Measurements from ENCODE around the gene GLCE.
A peak's percentile ranks its signal among the peaks of the same experiment; 100 is the strongest.

Gene GLCE

GRCh38 chr15:69302929-69303328, 142.5 kb downstream of the GLCE start:
- TF ChIP-seq CTCF (IDR thresholded peaks at IDR 0.05; ENCODE audit: borderline replicate concordance, insufficient read depth, low read depth, low read length): no peak
- no peak overlapping the region for H3K4me3 ChIP-seq (ENCODE audit: low read depth, low read length)

- TF ChIP-seq CTCF (IDR thresholded peaks at IDR 0.05; ENCODE audit: borderline replicate concordance, insufficient read depth, low read depth, low read length): 0 out of 2 replicates have a peak, but pooled peaks have one; percentile 21
- H3K4me3 ChIP-seq (ENCODE audit: low read depth, low read length): no peak overlapping the region
Observed at GRCh38 chr15:69303337-69304181, 143.1 kb downstream of the GLCE start.

- no peak for TF ChIP-seq CTCF (IDR thresholded peaks at IDR 0.05; ENCODE audit: borderline replicate concordance, insufficient read depth, low read depth, low read length)
Observed at GRCh38 chr15:69304182-69304545, 143.7 kb downstream of the GLCE start.

GRCh38 chr15:69305204-69305931, 144.9 kb downstream of the GLCE start:
- no peak overlapping the region for H3K4me3 ChIP-seq (ENCODE audit: low read depth, low read length)
- TF ChIP-seq CTCF (IDR thresholded peaks at IDR 0.05; ENCODE audit: borderline replicate concordance, insufficient read depth, low read depth, low read length): no peak

More at GRCh38 chr15:69304182-69304545, 143.7 kb downstream of the GLCE start:
- H3K4me3 ChIP-seq (ENCODE audit: low read depth, low read length): no peak overlapping the region

GRCh38 chr15:69305933-69306568, 145.6 kb downstream of the GLCE start:
- no peak for TF ChIP-seq CTCF (IDR thresholded peaks at IDR 0.05; ENCODE audit: borderline replicate concordance, insufficient read depth, low read depth, low read length)
- H3K4me3 ChIP-seq (ENCODE audit: low read depth, low read length): no peak overlapping the region

- no peak for TF ChIP-seq CTCF (IDR thresholded peaks at IDR 0.05; ENCODE audit: borderline replicate concordance, insufficient read depth, low read depth, low read length)
- no peak overlapping the region for H3K4me3 ChIP-seq (ENCODE audit: low read depth, low read length)
Observed at GRCh38 chr15:69307939-69308338, 147.5 kb downstream of the GLCE start.
